ENCODE measurements around the gene ATP7A.
"Not testable (repeated sequence)": the region's sequence is repeated elsewhere in the genome, so short reads cannot be mapped to it uniquely, and the experiment has no call there.

Gene ATP7A

DNA sequence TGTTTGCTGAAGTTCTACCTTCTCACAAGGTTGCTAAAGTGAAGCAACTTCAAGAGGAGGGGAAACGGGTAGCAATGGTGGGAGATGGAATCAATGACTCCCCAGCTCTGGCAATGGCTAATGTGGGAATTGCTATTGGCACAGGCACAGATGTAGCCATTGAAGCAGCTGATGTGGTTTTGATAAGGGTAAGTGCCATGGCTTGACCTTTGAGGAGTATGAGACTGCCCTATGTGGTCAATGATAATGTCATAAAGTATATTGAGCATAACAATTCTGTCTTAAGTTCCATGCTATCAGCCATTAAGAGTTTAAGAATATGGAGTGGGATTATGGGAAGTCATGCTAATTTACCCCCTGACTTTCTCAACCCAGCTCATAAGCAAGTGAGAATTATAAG is 132.1 kb downstream of the ATP7A start:
- DNase-seq (ENCODE audit: low read depth): no peak
- no peak overlapping the region for H3K4me3 ChIP-seq (ENCODE audit: control insufficient read depth, low read depth, low read length)
- TF ChIP-seq, protein P1, sequence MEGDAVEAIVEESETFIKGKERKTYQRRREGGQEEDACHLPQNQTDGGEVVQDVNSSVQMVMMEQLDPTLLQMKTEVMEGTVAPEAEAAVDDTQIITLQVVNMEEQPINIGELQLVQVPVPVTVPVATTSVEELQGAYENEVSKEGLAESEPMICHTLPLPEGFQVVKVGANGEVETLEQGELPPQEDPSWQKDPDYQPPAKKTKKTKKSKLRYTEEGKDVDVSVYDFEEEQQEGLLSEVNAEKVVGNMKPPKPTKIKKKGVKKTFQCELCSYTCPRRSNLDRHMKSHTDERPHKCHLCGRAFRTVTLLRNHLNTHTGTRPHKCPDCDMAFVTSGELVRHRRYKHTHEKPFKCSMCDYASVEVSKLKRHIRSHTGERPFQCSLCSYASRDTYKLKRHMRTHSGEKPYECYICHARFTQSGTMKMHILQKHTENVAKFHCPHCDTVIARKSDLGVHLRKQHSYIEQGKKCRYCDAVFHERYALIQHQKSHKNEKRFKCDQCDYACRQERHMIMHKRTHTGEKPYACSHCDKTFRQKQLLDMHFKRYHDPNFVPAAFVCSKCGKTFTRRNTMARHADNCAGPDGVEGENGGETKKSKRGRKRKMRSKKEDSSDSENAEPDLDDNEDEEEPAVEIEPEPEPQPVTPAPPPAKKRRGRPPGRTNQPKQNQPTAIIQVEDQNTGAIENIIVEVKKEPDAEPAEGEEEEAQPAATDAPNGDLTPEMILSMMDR (conservative IDR thresholded peaks at IDR 0.05; ENCODE audit: control insufficient read depth, insufficient read depth, low read depth, low read length): no peak

DNA sequence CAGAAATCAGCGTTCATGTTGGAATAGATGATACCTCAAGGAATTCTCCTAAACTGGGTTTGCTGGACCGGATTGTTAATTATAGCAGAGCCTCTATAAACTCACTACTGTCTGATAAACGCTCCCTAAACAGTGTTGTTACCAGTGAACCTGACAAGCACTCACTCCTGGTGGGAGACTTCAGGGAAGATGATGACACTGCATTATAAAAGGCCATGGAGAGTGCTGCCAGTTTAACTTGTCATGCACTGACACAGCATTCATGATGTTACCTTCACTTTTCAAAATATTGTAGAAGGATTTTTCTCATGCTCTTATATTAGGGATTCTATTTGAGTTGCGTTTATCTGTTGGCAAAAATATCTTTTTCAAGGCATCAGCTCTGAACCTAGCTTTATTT is 135.9 kb downstream of the ATP7A start:
- no peak for DNase-seq (ENCODE audit: low read depth)
- TF ChIP-seq, protein P1 (conservative IDR thresholded peaks at IDR 0.05; ENCODE audit: control insufficient read depth, insufficient read depth, low read depth, low read length): no peak
- no peak overlapping the region for H3K4me3 ChIP-seq (ENCODE audit: control insufficient read depth, low read depth, low read length)

DNA sequence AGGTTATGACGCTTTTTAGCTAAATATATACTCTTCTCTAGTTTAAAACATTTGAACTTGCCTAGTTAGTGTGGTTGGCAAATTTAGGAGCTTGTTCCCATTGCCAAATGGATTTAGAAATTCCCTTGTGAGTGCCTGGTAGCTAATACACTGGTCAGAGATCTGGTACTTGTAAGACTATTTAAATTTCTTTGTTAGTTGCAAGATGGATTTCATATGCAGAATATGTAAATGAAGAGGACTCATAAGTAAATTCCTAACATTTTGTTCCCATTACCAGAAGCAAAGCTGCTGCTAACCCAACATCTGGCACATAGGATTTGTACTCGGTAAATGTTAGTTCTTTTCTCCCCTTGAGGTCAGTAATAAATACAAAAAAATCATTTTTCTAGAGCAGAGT is 137.6 kb downstream of the ATP7A start:
- H3K4me3 ChIP-seq (ENCODE audit: control insufficient read depth, low read depth, low read length): no peak overlapping the region
- DNase-seq (ENCODE audit: low read depth): no peak
- TF ChIP-seq, protein P1 (conservative IDR thresholded peaks at IDR 0.05; ENCODE audit: control insufficient read depth, insufficient read depth, low read depth, low read length): no peak

DNA sequence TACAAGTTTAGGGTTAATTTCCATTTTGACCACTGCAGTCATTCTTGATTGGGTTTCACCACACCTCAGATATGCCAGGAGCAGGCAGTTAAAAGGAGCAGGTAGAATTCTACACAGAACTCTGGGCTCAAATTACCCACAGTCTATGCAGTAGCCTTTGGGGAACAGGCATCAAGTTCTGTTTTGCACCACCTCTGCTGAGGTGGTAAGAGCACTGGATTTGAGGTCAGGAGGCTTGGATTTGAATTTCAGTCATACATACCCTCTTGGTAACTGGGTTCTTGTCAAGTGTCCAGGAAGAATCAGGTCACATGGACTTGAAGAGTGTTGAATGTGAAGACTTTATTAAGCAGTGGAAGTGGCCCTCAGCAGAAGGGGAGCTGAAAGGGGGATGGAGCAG is 153.2 kb downstream of the ATP7A start:
- no peak for DNase-seq (ENCODE audit: low read depth)
- no peak overlapping the region for H3K4me3 ChIP-seq (ENCODE audit: control insufficient read depth, low read depth, low read length)
- TF ChIP-seq, protein P1 (conservative IDR thresholded peaks at IDR 0.05; ENCODE audit: control insufficient read depth, insufficient read depth, low read depth, low read length): no peak

DNA sequence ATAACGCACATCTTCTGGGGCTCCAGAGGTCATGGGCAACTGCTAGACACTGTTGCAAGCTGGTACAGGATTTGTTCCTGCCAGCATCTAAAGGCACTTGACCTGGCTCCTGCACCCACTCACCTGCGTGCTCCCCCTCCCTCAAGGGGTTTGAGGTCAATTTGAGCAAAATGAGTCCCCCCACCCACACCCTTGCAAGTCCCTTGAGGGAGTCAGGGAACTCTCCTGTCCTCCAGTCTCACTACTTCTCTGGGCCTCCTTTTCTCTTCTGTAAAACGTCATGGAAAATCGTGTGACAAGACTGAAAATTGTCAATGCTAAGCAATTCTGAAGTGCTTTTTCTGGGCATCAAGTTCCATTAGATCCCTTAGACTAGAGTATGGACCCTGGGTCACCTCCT is 153.7 kb downstream of the ATP7A start:
- TF ChIP-seq, protein P1 (conservative IDR thresholded peaks at IDR 0.05; ENCODE audit: control insufficient read depth, insufficient read depth, low read depth, low read length): no peak
- H3K4me3 ChIP-seq (ENCODE audit: control insufficient read depth, low read depth, low read length): no peak overlapping the region
- DNase-seq (ENCODE audit: low read depth): no peak

DNA sequence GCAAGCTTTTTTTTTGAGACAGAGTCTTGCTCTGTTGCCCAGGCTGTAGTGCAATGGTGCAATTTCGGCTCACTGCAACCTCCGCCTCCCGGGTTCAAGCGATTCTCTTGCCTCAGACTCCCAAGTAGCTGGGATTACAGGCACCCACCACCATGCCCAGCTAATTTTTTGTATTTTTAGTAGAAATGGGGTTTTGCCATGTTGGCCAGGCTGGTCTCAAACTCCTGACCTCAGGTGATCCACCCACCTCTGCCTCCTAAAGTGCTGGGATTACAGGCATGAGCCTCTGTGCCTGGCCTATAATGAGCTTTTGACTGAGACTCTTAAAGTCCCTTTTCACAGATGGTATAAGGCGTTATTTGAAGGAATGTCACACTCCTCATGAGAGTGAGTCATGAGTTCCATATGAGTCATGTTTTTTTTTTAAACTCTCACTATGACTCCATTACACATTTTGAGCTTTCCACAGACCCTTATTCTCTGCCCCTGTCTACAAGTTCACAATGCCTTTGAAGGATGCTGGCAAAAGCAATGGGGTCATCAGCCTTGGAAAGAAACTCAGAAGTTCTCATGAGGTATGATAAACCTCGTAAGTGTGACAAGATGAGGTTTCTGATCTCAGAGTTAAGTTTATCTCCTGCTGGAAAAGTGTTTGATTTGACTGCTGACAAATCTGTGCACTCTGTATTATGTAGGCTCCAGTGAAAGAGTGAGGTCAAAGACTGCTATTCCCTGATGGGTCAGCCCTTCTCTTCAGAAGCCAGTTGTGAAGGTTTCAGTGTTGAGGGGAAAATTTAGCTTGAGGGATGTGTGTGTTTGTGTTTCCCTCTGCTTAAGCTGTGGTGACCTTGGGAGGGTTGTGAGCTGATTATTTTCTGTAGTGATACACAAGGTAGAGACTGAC is 154.5 kb downstream of the ATP7A start:
- DNase-seq (ENCODE audit: low read depth): peak; percentile 86
- not testable (repeated sequence) for H3K4me3 ChIP-seq (ENCODE audit: control insufficient read depth, low read depth, low read length)

DNA sequence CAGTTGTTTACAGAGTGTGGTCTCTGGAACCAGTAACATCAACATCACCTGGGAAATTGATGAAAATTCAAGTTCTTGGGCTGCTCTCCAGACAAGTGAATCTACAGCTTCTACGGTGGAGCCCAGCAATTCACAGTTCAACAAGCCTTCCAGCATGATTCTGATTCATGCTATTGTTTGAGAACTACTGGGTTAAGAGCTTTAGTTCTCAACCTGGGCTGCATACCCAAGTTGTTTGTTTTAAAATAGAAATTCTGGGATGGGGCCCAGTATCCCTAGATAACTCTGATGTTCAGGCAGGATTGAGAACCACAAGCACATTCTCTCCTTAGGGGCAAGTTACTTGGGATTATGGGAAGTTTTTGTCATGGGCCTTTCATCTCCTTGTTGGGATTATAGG is 155.6 kb downstream of the ATP7A start:
- TF ChIP-seq, protein P1 (conservative IDR thresholded peaks at IDR 0.05; ENCODE audit: control insufficient read depth, insufficient read depth, low read depth, low read length): no peak
- no peak overlapping the region for H3K4me3 ChIP-seq (ENCODE audit: control insufficient read depth, low read depth, low read length)
- DNase-seq (ENCODE audit: low read depth): peak; percentile 24

Measured in fibroblast of mammary gland (primary cell).